ENCODE data around the gene GSTP1.
"Not testable (repeated sequence)": the region's sequence is repeated elsewhere in the genome, so short reads cannot be mapped to it uniquely, and the experiment has no call there.

GSTP1 gene

GRCh38 chr11:67563705-67564114 lies 19.9 kb upstream of the GSTP1 start:
- DNase-seq (ENCODE audit: low read depth): peak; percentile 74

- DNase-seq (ENCODE audit: low read depth): no peak
Measured at GRCh38 chr11:67564230-67564629, 19.4 kb upstream of the GSTP1 start.

GRCh38 chr11:67571443-67571842 lies 12.2 kb upstream of the GSTP1 start:
- no peak for DNase-seq (ENCODE audit: low read depth)

DNA sequence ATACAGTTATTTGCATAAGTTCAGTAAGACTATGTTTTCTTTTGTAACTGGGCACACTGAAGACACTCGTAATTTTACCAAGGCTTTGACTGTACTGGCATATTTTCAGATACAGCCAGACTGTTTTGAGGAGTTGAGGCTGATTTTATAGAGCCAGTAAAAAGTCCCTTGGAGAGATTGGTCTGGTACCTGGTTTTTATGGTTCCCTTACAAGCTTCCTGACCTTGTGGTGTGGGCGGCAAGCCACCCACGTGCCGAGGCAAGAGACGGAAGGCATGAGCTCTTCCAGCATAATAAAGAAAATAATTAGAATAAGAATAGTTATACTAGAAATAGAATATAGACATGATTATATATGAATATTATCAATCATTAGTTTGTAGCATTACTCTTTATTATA lies 11.3 kb upstream of the GSTP1 start:
- DNase-seq (ENCODE audit: low read depth): no peak

DNA sequence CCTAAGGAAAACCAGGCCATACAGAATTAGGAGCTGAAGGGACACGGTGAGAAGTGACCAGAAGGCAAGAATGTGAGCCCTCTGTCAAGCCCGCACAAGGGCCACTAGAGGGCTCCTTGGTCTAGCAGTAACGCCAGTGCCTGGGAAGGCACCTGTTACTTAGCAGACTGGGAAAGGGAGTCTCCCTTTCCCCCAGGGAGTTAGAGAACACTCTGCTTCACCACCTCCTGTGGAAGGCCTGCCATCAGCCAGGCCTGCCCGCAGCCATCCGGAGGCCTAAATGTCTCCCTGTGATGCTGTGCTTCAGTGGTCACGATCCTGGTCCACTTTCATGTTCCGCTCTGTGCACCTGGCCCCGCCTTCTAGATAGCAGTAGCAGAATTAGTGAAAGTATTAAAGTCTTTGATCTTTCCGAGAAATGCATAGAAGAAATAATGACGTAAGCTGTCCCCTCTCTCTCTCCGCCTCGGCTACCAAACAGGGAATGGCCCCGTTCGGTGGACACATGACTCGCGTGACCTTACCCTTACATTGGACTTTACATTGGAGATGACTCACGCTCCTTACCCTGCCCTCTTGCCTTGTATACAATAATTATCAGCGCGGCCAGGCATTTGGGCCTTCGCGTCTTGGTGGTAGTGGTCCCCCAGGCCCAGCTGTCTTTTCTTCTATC lies 10.7 kb upstream of the GSTP1 start:
- peak; percentile 29 for DNase-seq (ENCODE audit: low read depth)

DNA sequence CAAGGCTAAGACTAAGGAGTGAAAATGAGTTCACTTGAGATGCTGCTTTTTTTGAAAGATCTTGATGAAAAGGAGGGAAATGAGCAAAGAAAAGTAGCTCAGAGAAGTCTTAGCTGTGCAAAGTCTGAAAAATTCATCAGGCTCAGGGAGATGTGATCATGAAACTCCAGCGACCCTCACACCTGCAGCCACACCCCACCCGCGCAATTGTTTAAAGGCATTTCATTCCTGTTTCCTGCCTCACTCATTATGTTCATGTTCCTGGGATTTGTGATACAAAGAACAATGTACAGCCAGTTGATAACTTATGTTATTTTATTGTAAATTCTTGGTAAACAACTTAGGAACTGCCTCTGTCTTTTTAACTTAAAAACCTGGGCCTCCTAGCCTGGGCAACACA lies 8.7 kb upstream of the GSTP1 start:
- no peak for DNase-seq (ENCODE audit: low read depth)

DNA sequence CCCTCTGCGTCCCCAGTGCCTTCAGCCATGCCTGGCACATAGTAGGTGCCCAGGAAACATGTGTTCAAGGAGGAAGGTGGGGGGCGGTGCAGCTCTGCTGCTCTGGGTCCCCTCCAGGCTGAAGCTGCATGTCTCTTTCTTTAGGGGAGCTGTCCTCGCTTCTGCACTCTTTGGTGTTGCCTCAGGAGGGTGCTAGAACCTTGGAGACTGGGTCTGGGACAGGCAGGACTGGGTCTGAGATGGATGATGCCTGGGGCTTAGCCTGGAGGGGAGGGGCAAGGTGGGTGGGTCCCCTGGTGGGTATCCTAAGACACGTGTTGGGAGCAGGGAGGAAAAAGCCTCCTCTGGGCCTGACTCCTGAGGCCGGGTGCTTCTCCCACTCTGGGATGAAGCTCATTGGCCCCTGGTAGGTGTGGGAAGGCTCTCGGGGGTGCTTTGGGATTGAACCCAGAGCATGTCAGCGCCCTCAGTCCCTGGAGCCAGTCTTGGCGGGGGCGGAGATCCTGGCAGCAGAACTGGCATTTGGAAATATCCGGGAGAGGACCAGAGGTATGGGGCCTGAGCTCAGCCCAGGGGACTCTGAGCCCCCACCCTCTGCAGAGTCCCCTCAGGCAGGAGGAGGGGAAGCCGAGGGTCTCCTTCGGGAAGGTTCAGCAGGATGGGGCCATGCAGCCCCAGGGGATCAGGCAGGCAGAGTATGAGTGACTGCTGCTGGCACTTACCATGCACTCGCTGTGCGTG lies 6.7 kb upstream of the GSTP1 start:
- DNase-seq (ENCODE audit: low read depth): no peak

DNA sequence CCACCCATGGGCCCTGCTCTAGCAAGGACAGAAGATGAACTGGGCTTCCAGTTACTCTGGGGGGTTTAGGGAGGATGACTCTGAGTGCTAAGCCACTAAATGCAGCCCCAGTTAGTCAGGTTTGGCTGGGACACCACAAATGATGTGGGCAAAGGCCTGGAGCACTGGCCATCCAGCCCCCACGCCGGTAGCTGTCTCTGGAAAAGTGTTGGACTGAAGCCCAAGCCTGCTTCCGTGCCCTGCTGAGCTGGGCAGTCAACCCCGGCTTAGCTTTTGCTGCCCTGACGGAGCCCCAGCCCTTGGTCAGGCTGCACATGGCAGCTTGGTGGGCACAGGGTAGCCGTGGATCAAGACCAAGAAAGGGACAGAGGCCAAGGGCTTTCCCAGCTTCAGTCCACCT lies 5.7 kb upstream of the GSTP1 start:
- DNase-seq (ENCODE audit: low read depth): no peak

- DNase-seq (ENCODE audit: low read depth): no peak
Measured at GRCh38 chr11:67581469-67581868, 2.1 kb upstream of the GSTP1 start.

- DNase-seq (ENCODE audit: low read depth): no peak
Measured at GRCh38 chr11:67582011-67582410, 1.6 kb upstream of the GSTP1 start.

DNA sequence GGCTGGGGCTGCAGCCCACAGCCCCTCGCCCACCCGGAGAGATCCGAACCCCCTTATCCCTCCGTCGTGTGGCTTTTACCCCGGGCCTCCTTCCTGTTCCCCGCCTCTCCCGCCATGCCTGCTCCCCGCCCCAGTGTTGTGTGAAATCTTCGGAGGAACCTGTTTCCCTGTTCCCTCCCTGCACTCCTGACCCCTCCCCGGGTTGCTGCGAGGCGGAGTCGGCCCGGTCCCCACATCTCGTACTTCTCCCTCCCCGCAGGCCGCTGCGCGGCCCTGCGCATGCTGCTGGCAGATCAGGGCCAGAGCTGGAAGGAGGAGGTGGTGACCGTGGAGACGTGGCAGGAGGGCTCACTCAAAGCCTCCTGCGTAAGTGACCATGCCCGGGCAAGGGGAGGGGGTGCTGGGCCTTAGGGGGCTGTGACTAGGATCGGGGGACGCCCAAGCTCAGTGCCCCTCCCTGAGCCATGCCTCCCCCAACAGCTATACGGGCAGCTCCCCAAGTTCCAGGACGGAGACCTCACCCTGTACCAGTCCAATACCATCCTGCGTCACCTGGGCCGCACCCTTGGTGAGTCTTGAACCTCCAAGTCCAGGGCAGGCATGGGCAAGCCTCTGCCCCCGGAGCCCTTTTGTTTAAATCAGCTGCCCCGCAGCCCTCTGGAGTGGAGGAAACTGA lies 731 bp downstream of the GSTP1 start:
- DNase-seq (ENCODE audit: low read depth): peak; percentile 67

GRCh38 chr11:67584881-67585873 lies 1.6 kb downstream of the GSTP1 start:
- no peak for DNase-seq (ENCODE audit: low read depth)

DNA sequence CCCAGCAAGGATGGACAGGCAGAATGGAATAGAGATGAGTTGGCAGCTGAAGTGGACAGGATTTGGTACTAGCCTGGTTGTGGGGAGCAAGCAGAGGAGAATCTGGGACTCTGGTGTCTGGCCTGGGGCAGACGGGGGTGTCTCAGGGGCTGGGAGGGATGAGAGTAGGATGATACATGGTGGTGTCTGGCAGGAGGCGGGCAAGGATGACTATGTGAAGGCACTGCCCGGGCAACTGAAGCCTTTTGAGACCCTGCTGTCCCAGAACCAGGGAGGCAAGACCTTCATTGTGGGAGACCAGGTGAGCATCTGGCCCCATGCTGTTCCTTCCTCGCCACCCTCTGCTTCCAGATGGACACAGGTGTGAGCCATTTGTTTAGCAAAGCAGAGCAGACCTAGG lies 2.3 kb downstream of the GSTP1 start:
- DNase-seq (ENCODE audit: low read depth): no peak

DNA sequence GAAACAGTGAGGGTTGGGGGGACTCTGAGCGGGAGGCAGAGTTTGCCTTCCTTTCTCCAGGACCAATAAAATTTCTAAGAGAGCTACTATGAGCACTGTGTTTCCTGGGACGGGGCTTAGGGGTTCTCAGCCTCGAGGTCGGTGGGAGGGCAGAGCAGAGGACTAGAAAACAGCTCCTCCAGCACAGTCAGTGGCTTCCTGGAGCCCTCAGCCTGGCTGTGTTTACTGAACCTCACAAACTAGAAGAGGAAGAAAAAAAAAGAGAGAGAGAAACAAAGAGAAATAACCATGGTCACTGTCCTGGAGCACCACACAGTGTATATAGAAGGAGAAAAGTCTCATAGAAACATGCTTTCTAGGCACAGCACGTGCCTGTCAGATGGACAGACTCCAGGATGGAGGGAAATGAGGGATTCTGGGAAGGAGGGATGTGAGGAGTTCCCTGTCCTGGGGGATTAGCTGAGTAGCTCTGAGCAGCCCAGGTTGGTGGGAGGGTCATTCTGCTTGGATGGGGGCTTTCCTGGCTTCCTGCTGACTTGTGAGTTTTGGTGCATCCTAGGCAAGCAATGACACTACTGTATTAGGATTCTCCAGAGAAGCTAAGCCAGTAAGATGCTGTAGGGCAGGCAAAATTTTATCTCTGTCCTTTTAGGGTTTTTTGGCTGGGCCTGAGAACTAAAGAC lies 3.1 kb downstream of the GSTP1 start:
- DNase-seq (ENCODE audit: low read depth): no peak

DNA sequence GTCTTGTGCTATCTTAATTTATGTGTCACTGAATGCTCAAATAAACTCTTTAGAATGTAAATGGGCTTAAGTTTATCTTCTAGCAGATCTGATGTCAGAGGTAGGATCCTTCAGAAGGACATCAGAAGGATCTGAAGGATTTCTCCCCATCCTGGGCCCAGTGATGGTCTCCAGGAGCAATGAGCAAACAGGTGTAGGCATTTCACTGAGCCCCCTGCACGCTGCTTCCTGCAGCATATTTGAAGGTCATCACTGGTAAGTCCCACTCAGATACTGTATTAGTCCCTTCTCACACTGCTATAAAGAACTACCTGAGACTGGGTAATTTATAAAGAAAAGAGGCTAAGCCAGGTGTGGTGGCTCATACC lies 4.5 kb downstream of the GSTP1 start:
- no peak for DNase-seq (ENCODE audit: low read depth)

DNA sequence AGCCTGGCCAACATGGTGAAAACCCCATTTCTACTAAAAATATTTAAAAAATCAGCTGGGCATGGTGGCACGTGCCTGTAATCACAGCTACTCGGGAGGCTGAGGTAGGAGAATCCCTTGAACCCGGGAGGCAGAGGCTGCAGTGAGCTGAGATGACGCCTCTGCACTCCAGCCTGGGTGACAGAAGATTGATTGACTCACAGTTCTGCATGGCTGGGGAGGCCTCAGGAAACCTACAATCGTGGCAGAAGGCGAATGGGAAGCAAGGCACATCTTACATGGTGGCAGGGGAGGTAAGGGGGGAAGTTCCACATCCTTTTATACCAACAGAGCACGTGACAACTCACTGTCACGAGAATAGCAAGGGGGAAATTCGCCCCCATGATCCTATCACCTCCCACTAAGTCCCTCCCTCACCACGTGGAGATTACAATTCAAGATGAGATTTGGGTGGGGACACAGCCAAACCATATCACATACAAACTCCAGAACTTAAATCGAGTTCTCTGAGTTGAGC lies 5.3 kb downstream of the GSTP1 start:
- DNase-seq (ENCODE audit: low read depth): not testable (repeated sequence)

DNA sequence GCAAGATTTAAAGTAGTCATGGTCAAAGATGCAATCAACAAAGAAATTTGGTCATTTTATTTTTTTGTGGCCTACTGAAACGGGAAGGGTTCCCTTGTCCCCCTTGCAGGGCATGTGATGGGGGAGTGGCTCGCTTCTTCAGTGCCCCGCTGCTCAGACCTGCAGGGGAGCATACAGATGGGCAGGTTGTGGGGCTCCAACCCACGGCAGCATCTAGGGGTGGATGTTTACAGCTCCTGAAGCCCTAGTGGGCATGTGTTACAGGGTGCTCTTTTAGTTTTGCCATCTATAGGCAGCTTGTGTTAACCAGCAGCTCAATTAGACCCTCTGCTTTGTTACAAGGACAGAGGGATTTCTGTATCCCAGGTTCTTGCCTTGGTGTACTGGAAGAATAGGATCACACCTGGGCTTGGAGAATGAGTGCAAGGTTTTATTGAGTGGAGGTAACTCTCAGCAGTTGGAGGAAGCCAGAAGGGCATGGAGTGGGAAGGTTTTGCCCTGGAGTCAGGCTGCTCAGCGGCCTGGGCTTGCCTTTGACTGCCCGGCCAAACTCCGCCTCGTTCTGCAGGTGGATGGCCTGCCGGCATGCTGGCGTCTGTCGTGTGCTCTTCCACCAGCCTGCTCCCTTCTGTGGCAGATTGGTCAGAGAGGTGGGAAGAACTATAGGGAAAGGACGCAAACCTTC lies 9.4 kb downstream of the GSTP1 start:
- DNase-seq (ENCODE audit: low read depth): no peak

GRCh38 chr11:67593565-67593905 lies 9.9 kb downstream of the GSTP1 start:
- no peak for DNase-seq (ENCODE audit: low read depth)

- no peak for DNase-seq (ENCODE audit: low read depth)
Measured at GRCh38 chr11:67594480-67594879, 10.9 kb downstream of the GSTP1 start.

GRCh38 chr11:67596753-67597300 lies 13.2 kb downstream of the GSTP1 start:
- no peak for DNase-seq (ENCODE audit: low read depth)

Data from fibroblast of gingiva (primary cell).